ENCODE measurements around the gene ZNF783.
"Not testable (repeated sequence)": the region's sequence is repeated elsewhere in the genome, so short reads cannot be mapped to it uniquely, and the experiment has no call there.

ZNF783 gene

DNA sequence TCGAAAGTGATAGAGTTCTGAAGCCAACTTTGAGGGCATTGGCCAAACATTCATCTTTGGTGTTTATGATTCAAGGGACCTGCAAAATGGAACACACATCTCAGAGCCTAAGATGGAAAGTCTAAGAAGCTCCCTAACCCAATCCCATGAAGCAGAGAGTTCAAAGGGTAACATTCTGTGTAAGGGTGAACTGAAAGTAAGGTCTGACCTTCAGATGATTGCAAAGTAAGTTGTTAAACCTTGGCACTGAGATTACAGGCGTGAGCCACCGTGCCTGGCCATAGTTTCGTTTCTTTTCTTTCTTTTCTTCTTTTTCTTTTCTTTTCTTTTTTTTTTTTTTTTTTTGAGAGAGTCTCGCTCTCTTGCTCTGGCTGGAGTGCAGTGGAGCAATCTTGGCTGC is 20.3 kb upstream of the ZNF783 start:
- DNase-seq, result no peak

GRCh38 chr7:149245244-149245643 is 16.8 kb upstream of the ZNF783 start:
- DNase-seq, result peak; percentile 55 to 56

DNA sequence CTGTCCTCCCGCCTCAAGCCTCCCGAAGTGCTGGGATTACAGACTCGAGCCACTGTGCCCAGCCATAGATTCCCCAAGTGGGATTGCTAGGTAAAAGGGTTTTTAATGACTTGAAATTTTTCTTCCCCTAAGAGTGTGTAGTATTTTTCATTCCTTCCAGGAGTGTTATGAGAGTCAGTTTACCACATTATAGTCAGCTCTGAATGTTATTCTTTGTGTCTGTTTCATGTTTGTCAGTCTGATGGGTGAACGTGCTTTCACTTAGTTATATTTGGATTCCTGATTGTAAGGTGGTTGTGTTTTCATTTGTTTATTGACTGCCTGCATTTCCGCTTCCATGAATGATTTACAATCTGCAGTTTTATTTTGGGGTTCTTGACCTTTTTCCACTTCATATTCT is 16.3 kb upstream of the ZNF783 start:
- no peak for DNase-seq

DNA sequence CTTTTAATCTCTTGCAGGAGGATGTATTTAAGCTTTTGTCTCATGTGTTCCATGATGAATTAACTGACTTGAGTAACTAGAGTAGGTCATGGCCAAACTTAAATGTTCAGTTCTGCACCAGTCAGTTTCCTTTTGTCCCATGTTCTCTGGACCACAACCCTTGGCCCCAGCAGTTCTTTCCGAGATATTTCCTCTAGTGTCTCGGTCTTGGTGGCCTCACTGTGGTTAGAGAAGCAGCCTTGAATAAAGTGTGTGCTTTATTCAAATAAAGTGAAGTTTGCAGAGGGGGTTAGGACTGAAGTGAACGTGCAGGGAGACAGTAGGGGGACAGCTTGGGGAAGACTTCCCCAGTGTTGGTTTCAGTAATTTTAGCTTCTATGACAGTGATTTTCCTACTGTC is 13.2 kb upstream of the ZNF783 start:
- peak; percentile 46 for DNase-seq

GRCh38 chr7:149250151-149250550 is 11.8 kb upstream of the ZNF783 start:
- DNase-seq, result not testable (repeated sequence)

DNA sequence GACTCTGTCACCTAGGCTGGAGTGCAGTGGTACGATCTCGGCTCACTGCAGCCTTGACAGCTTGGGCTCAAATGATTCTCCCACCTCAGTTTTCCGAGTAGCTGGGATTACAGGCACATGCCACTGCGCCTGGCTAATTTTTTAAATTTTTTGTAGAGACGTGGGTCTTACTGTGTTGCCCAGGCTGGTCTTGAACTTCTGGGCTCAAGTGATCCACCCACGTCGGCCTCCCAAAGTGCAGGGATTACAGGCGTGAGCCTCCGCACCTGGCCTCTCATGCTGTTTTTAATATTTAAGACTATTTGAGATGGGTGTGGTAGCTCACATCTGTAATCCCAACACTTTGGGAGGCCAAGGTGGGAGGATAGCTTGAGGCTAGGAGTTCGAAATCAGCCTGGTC is 10.5 kb upstream of the ZNF783 start:
- not testable (repeated sequence) for DNase-seq

DNA sequence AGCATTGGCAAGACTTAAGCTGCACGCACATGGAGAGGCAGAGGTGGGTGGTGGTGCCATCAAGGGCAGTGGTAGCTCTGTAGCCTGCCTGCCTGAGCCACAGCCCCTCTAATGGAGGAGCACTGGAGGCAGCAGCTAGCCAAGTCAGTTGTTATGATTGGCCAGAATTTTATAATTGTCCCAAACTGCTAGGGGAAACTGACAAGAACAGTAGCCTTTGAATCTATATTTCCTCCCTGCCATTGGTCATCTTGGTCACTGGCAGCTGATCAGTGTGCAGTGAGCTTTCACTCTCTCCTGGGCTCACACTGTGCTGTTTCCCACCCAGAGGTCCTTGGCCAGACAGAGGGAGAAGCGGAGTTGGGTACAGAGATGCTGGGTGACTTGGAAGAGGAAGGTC is 9.6 kb upstream of the ZNF783 start:
- DNase-seq, result no peak

DNA sequence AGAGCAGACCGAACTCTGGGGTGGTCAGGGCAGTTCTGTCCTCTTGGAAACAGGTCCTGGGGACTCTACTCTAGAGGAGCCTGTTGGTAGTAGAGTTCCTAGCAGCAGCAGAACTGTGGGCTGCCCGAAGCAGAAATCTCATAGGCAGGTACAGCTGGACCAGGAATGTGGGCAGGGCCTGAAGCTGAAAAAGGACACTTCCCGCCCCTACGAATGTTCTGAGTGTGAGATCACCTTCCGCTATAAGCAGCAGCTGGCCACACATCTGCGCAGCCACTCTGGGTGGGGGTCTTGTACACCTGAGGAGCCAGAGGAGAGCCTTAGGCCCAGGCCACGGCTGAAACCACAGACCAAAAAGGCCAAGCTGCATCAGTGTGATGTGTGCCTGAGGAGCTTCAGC is 8.3 kb upstream of the ZNF783 start:
- DNase-seq, result no peak

GRCh38 chr7:149254181-149254858 is 7.7 kb upstream of the ZNF783 start:
- no peak for DNase-seq

- no peak for DNase-seq
Measured at GRCh38 chr7:149255174-149255573, 6.8 kb upstream of the ZNF783 start.

DNA sequence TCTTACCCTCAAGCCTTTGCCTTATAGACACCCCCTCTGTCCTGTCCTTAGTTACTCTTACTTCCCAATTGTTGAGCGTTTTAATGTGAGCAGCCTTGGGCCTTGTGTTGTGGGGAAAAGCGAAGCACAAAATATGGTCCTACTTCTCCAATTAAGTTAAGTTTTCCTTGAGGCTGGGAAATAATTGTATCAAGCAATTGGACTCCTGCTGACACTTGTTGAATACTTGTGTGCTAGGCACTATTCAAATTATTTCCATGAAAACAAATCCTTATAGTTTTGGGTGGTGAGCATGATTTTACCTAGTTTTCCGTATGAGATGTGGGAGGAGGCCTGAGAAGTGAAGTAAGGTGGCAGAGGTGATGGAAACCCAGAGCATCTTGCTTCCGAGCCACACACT is 5.4 kb upstream of the ZNF783 start:
- no peak for DNase-seq

- no peak for DNase-seq
Measured at GRCh38 chr7:149257146-149257545, 4.8 kb upstream of the ZNF783 start.

- peak in 1 of 2 donors; percentile 33 for DNase-seq
Measured at GRCh38 chr7:149261316-149261828, 624 bp upstream of the ZNF783 start.

DNA sequence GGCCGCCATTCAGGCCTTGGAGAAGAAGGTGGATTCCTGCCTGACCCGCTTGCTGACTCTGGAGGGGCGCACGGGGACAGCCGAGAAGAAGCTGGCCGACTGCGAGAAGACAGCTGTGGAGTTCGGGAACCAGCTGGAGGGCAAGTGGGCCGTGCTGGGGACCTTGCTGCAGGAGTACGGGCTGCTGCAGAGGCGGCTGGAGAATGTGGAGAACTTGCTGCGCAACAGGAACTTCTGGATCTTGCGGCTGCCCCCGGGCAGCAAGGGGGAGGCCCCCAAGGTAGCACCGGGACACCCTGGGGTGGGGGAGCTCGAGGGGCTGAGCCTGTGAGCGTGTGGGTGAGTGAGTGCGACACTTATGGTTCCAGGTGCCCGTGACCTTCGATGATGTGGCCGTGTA is 4.5 kb downstream of the ZNF783 start:
- DNase-seq, result no peak

DNA sequence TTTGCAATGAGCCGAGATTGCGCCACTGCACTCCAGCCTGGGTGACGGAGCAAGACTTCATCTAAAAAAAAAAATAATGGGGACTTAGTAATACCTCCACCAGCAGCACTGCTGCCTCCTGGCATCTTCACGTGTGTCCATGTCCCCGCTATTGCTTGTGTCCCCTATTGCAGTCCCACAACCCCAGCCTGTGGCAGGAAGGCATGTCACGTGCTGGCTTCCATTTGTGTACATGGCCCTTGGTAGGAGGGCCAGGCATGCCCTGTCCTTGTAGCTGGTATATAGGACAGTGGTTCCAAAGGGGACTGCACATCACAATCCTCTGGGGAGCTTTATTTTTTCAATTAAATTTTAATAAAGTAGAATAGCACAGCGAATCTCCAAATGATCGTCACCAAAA is 5.7 kb downstream of the ZNF783 start:
- DNase-seq, result no peak

GRCh38 chr7:149274424-149274823 is 12.4 kb downstream of the ZNF783 start:
- DNase-seq, result not testable (repeated sequence)

DNA sequence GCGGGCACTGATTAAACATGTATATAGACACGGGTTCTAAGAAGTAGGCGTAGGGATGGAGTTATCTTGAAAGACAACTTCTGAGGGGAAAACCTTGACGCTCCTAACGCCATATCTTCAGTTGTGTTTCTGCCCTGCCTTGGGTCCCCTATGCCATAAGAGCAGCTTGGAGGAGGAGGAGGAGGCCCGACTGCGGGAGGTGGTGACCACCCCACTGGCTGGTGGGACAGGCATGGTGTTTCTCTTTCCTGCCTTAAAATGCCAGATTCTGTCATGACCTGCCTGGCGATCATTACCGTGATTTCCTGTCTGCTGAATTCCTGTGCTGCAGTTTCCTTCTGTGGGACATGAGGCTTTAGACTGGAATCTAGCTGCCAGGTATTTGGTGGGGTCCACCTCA is 15.9 kb downstream of the ZNF783 start:
- no peak for DNase-seq

GRCh38 chr7:149278396-149278795 is 16.4 kb downstream of the ZNF783 start:
- DNase-seq, result no peak

GRCh38 chr7:149279111-149279743 is 17.2 kb downstream of the ZNF783 start:
- no peak for DNase-seq

DNA sequence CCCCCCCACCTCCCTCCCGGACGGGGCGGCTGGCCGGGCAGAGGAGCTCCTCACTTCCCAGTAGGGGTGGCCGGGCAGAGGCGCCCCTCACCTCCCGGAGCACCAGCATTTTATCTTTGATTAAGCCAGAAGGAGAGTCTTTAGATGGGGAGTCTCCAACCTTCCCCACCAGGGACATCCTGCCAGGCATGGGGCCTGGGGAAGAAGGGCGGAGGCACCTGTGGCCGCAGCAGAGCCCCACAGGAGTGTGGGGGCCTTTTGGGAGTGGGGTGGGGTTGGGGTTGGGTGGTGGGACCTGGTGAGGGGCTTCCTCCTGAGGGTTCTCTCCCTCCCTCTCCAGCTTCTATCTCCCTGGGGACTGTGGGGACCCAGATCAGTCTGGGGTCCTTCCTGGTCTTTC is 18.2 kb downstream of the ZNF783 start:
- DNase-seq, result no peak

- no peak for DNase-seq
Measured at GRCh38 chr7:149280661-149281507, 18.9 kb downstream of the ZNF783 start.

- DNase-seq, result no peak
Measured at GRCh38 chr7:149281508-149282330, 19.7 kb downstream of the ZNF783 start.

GRCh38 chr7:149282331-149282655 is 20.3 kb downstream of the ZNF783 start:
- no peak for DNase-seq

All from stimulated activated CD4-positive, alpha-beta T cell treated with anti-CD3 and anti-CD28 coated beads, Interleukin-2, amount 100 ng/mL, for 24 hours (primary cell).